PC-9 (cell line): ENCODE data around the gene CTDNEP1.

Experiments used
- CTCF ChIP-seq: fragments of 200-600 bp; sonication (generic); conservative IDR thresholded peaks from 2 replicates; pipeline ENCODE4 v1.6.1; 2017; ENCODE audit warnings: mixed run types, antibody characterized with exemption, mild to moderate bottlenecking, moderate library complexity
- EZH2 ChIP-seq: fragments of 200-600 bp; sonication (generic); IDR thresholded peaks from 2 replicates; pipeline ENCODE4 v1.8.0; 2017; ENCODE audit warnings: antibody characterized with exemption, low read depth

- TF ChIP-seq CTCF (no peak), EZH2 (no peak)
Measured at GRCh38 chr17:7239091-7240027, 12.2 kb downstream of the CTDNEP1 start, which contains the start of gene PHF23.
